WERI-Rb-1 (cell line): ENCODE measurements around the gene LYST.
"Not testable (repeated sequence)": the region's sequence is repeated elsewhere in the genome, so short reads cannot be mapped to it uniquely, and the experiment has no call there.

ENCODE experiments used
- DNase-seq: peaks from one replicate; pipeline ENCODE4 v3.0.0-alpha.2; 2020
- H3K27ac ChIP-seq: fragments of 250-450 bp; sonication (Bioruptor Pico); 2 replicates; pipeline ENCODE4 v1.5.1; 2020; ENCODE audit warnings: mild to moderate bottlenecking, moderate library complexity
- H3K27me3 ChIP-seq: fragments of 250-450 bp; sonication (Bioruptor Pico); 2 replicates; pipeline ENCODE4 v1.5.1; 2021; ENCODE audit warnings: mild to moderate bottlenecking, low read depth, moderate library complexity; ENCODE audit not compliant: insufficient read depth, severe bottlenecking
- H3K36me3 ChIP-seq: fragments of 250-450 bp; sonication (Bioruptor Pico); 2 replicates; pipeline ENCODE4 v1.5.1; 2020; ENCODE audit warnings: mild to moderate bottlenecking, moderate library complexity
- H3K4me3 ChIP-seq: 2 replicates; pipeline ENCODE4 v1.5.1; 2011; ENCODE audit warnings: low read depth, mild to moderate bottlenecking, control low read depth, low read length
- H3K9me3 ChIP-seq: fragments of 250-450 bp; sonication (Bioruptor Pico); 2 replicates; pipeline ENCODE4 v1.5.1; 2021; ENCODE audit warnings: mild to moderate bottlenecking, moderate library complexity; ENCODE audit not compliant: severe bottlenecking
- CTCF ChIP-seq: IDR thresholded peaks from 2 replicates; pipeline ENCODE4 v1.5.1; 2011; ENCODE audit warnings: low read depth, mild to moderate bottlenecking, control low read depth, inconsistent platforms, low read length

LYST gene

GRCh38 chr1:235866205-235866912 is at the start of gene LYST:
Gene LYST (minus strand): TSS chr1:235866906. CDS start chr1:235830417, 36,489 bp downstream.
- H3K36me3 ChIP-seq: no peaks in the 10 kb centered on the region
- peak within 1 kb of the TSS; percentile 84 for H3K27ac ChIP-seq
- H3K27me3 ChIP-seq: no peaks in the 10 kb centered on the region
- peak; percentile 91 for DNase-seq
- TF ChIP-seq CTCF: peak; percentile 55
- H3K9me3 ChIP-seq: no peaks in the 10 kb centered on the region
- H3K4me3 ChIP-seq: peak within 1 kb of the TSS; percentile 86

GRCh38 chr1:235915489-235915888 is 48.8 kb upstream of the LYST start:
- H3K27ac ChIP-seq, H3K36me3 ChIP-seq, H3K4me3 ChIP-seq, H3K27me3 ChIP-seq, DNase-seq, H3K9me3 ChIP-seq: not testable (repeated sequence)

GRCh38 chr1:235913311-235913710 is 46.6 kb upstream of the LYST start:
- DNase-seq: no peak

GRCh38 chr1:235911876-235912275 is 45.2 kb upstream of the LYST start:
- TF ChIP-seq CTCF: no peak
- Histone ChIP-seq H3K9me3 (no peaks in the 10 kb centered on the region), H3K4me3 (no peak overlapping the region), H3K36me3 (no peaks in the 10 kb centered on the region), H3K27ac (no peak overlapping the region), H3K27me3 (no peaks in the 10 kb centered on the region)
- no peak for DNase-seq

More at GRCh38 chr1:235913311-235913710, 46.6 kb upstream of the LYST start:
- no peaks in the 10 kb centered on the region for H3K9me3 ChIP-seq
- TF ChIP-seq CTCF: no peak
- no peaks in the 10 kb centered on the region for H3K27me3 ChIP-seq
- H3K27ac ChIP-seq: no peak overlapping the region
- no peaks in the 10 kb centered on the region for H3K36me3 ChIP-seq
- H3K4me3 ChIP-seq: no peak overlapping the region

GRCh38 chr1:235911300-235911662 is 44.6 kb upstream of the LYST start:
- Histone ChIP-seq H3K27me3 (no peaks in the 10 kb centered on the region), H3K36me3 (no peaks in the 10 kb centered on the region), H3K9me3 (no peaks in the 10 kb centered on the region), H3K4me3 (no peak overlapping the region), H3K27ac (no peak overlapping the region)
- DNase-seq: no peak
- no peak for TF ChIP-seq CTCF

GRCh38 chr1:235910357-235911299 is 43.9 kb upstream of the LYST start:
- Histone ChIP-seq H3K4me3 (no peak overlapping the region), H3K27ac (no peak overlapping the region), H3K36me3 (no peaks in the 10 kb centered on the region), H3K9me3 (no peaks in the 10 kb centered on the region), H3K27me3 (no peaks in the 10 kb centered on the region)
- DNase-seq: no peak
- no peak for TF ChIP-seq CTCF
